Activated CD4-positive, alpha-beta T cell treated with anti-CD3 and anti-CD28 coated beads, Interleukin-2, amount 50 U/mL, for 24 hours (primary cell): ENCODE results near the gene PIGQ.

ENCODE experiments used
- DNase-seq, 2 donors: peaks; one replicate each; pipeline ENCODE4 v3.0.0-alpha.2; 2020; ENCODE audit warnings: low read depth in 1 of 2, low spot score in 1 of 2

Gene PIGQ

GRCh38 chr16:554640-555365 is 15.0 kb upstream of the PIGQ start:
- DNase-seq = no peak

- no peak for DNase-seq
Measured at GRCh38 chr16:555528-556473, 14.0 kb upstream of the PIGQ start.

GRCh38 chr16:556474-557173 is 13.1 kb upstream of the PIGQ start:
- no peak for DNase-seq

- no peak for DNase-seq
Measured at GRCh38 chr16:557463-558297, 12.1 kb upstream of the PIGQ start.

GRCh38 chr16:558298-559020 is 11.3 kb upstream of the PIGQ start:
- DNase-seq = no peak

GRCh38 chr16:559021-559380 is 10.8 kb upstream of the PIGQ start:
- DNase-seq = no peak

- no peak for DNase-seq
Measured at GRCh38 chr16:559411-560203, 10.2 kb upstream of the PIGQ start.

- no peak for DNase-seq
Measured at GRCh38 chr16:560204-560700, 9.5 kb upstream of the PIGQ start, which contains the start of gene PRR35. Gene PRR35 (plus strand): TSS chr16:560394. CDS start chr16:563295, 2,901 bp downstream.

GRCh38 chr16:560701-561412 is 8.9 kb upstream of the PIGQ start:
- DNase-seq = no peak

- no peak for DNase-seq
Measured at GRCh38 chr16:561413-561794, 8.4 kb upstream of the PIGQ start.

GRCh38 chr16:561957-562938 is 7.5 kb upstream of the PIGQ start:
- no peak for DNase-seq

- DNase-seq = no peak
Measured at GRCh38 chr16:563072-563644, 6.6 kb upstream of the PIGQ start.

- no peak for DNase-seq
Measured at GRCh38 chr16:564690-565418, 4.9 kb upstream of the PIGQ start.

- no peak for DNase-seq
Measured at GRCh38 chr16:565419-566330, 4.1 kb upstream of the PIGQ start.
